Effector memory CD4-positive, alpha-beta T cell (primary cell): ENCODE data around the gene TSPAN16.
"Not testable (repeated sequence)": the region's sequence is repeated elsewhere in the genome, so short reads cannot be mapped to it uniquely, and the experiment has no call there.

Experiments used
- DNase-seq, 3 donors: peaks; one replicate each; pipeline ENCODE4 v3.0.0-alpha.2; 2020
- H3K27ac ChIP-seq: 2 replicates; pipeline ENCODE4 v1.7.0; 2013; ENCODE audit warnings: mild to moderate bottlenecking, low read length, moderate library complexity; ENCODE audit not compliant: insufficient read depth, poor library complexity, severe bottlenecking
- H3K27me3 ChIP-seq: replicated peaks from 2 replicates; pipeline ENCODE4 v1.7.0; 2013; ENCODE audit warnings: mild to moderate bottlenecking, low read length; ENCODE audit not compliant: insufficient read depth, control insufficient read depth, poor library complexity, severe bottlenecking
- H3K36me3 ChIP-seq: 2 replicates; pipeline ENCODE4 v1.7.0; 2013; ENCODE audit warnings: mild to moderate bottlenecking, low read length, moderate library complexity; ENCODE audit not compliant: control insufficient read depth, insufficient read depth
- H3K4me1 ChIP-seq: 2 replicates; pipeline ENCODE4 v1.7.0; 2013; ENCODE audit warnings: low read length, mild to moderate bottlenecking; ENCODE audit not compliant: control insufficient read depth, insufficient read depth, poor library complexity, severe bottlenecking
- H3K4me3 ChIP-seq: 2 replicates; pipeline ENCODE4 v1.7.0; 2013; ENCODE audit warnings: low read length, low read depth, mild to moderate bottlenecking; ENCODE audit not compliant: insufficient read depth, poor library complexity, severe bottlenecking
- H3K9me3 ChIP-seq: 2 replicates; pipeline ENCODE4 v1.7.0; 2013; ENCODE audit warnings: mild to moderate bottlenecking, low read length, moderate library complexity; ENCODE audit not compliant: control insufficient read depth

Gene TSPAN16

DNA sequence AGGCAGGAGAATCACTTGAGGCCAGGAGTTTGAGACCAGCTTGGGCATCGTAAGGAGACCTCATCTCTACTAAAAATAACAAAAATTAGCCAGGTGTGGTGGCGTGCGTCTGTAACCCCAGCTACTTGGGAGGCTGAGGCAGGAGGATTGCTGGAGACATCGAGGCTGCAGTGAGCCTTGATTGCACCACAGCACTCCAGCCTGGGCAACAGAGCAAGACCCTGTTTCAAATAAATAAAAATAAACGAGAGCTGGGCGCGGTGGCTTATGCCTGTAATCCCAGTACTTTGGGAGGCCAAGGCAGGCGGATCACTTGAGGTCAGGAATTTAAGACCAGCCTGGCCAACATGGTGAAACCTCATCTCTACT, 44.1 kb downstream of the TSPAN16 start:
- peak overlapping the region; percentile 55 for H3K4me3 ChIP-seq
- not testable (repeated sequence) for H3K27ac ChIP-seq, DNase-seq, H3K27me3 ChIP-seq, H3K9me3 ChIP-seq
- H3K36me3 ChIP-seq, result peaks cover 11% of the 10 kb centered on the region
- peaks cover 28% of the 10 kb centered on the region for H3K4me1 ChIP-seq

DNA sequence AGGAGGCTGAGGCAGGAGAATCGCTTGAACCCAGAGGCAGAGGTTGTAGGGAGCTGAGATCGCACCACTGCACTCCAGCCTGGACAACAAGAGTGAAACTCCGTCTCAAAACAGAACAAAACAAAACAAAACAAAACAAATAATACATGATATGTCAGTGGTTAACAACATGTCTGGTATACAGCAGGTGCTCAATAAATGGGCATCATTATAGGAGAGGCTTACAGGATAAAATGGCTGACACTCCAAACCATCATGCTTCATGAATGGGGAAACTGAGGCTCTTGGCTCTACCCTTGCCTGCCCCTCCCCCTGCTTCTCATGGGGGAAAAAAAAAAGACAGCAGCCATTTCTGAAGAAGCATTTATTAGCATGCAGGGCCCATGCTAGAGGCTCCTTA, 46.5 kb downstream of the TSPAN16 start:
- no peaks in the 10 kb centered on the region for H3K36me3 ChIP-seq
- no peak overlapping the region for H3K4me3 ChIP-seq
- no peak for DNase-seq
- H3K27me3 ChIP-seq, result no peaks in the 10 kb centered on the region
- H3K4me1 ChIP-seq, result peaks cover 37% of the 10 kb centered on the region
- H3K27ac ChIP-seq, result no peak overlapping the region
- no peaks in the 10 kb centered on the region for H3K9me3 ChIP-seq

DNA sequence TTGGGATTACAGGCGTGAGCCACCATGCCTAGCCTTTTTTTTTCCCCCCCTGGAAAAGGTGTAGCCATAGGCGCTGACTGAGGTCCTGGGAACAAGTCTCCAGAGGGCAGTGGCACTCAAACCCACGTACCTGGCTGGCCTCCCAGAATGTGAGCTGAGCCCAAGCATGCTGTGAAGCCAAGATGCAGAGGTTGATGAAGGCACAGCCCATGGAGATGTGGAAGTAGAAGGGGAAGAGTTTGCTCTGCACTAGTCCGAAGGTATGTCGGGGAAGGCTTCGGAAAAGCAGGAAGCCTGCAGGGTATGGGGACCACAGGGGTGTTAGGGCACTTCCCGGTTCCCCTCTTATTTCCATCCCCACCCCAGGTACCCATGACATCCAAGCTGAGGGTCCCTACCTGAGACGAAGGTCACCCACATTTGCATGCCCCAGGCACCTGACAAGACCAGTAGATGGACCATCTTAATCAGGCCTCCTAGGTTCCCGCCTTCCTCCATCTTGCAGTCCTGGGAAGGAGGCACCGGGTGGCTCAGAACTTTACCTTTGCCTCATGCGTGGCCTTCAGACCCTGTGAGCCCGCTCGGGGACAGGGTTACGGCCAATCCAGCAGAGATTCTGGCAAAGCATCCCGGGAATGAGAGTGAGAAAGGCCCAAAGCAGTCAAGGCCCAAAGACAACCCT, 49.3 kb downstream of the TSPAN16 start:
- Histone ChIP-seq H3K9me3 (no peaks in the 10 kb centered on the region), H3K36me3 (no peaks in the 10 kb centered on the region), H3K4me3 (peak overlapping the region; percentile 89), H3K4me1 (peaks cover 15% of the 10 kb centered on the region), H3K27ac (peak overlapping the region; percentile 81), H3K27me3 (no peaks in the 10 kb centered on the region)
- no peak for DNase-seq

DNA sequence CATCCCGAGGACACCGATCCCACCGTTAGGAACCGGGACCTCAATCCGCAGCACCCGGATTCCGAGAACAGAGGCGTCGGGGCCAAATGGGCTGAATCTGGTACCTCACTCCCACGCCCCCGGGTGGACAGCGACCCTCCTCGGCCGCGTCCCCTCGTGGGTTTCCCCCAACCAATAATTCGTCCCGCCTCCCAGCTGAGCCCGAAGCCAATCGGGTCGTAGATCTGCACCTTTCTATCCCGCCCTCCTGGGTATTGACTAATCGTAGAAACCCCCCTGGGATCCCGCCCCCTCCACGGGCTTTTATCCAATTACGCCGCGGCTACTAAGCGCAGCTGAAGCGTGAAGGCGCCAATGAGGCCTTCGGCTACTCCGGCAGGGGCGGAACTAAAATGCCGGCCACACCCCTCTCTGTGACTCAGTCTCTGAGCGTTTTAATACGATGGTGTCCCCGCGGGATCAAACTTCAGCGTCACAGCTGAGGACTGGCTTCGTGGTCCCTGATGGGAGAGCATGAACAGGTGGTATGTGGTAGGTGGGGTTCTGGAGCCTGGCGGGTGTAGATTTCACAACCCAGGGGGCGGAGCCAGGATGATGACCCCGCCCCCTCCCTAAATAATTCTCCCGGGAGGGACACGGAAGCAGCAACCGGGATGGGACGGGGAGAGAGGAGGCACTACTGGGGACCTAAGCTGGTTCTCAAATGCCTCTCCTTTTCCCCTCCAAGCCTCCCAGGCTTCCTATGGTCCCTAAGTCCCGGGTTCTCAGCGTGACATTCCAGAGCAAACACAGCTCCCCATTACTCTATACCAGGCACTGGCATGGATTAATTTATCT, 50.4 kb downstream of the TSPAN16 start, which contains the start of the genes CCDC159 and TMEM205:
Gene CCDC159, plus strand, starts transcription at position 416 of the 837 bp plus-strand sequence. Its CDS starts 88 bp downstream, at position 504.
Gene TMEM205, minus strand, starts transcription at position 165 of the 837 bp plus-strand sequence. CDS start 649 bp downstream, outside the sequence.
- H3K4me3 ChIP-seq, result peak within 1 kb of the TSS; percentile 89
- H3K9me3 ChIP-seq, result no peaks in the 10 kb centered on the region
- peak within 1 kb of the TSS; percentile 81 for H3K27ac ChIP-seq
- DNase-seq, result peak; percentile 97 to 98 (median 98)
- no peaks in the 10 kb centered on the region for H3K36me3 ChIP-seq
- peaks cover 15% of the 10 kb centered on the region for H3K4me1 ChIP-seq
- no peaks in the 10 kb centered on the region for H3K27me3 ChIP-seq

DNA sequence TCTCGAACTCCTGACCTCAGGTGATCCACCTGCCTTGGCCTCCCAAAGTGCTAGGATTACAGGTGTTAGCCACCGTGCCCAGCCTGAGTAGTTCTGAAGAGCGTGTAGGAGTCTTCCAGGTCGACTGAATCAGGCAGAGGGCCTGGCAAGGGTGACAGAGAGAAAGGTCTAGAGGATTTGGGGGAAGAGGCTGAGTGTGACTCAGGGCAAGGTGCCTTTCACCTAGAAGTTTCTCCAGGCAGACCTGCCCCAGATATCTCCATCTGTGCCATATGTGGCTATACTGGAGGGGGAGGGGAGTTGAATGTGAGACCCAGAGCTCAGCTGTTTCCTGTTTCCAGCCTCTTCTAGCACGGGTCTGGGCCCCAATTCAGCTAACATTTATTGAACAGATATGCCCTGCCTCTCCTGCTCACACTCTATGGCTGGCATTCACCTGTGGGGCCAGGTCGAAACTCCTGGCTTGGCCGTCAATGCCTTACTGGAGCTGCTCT, 51.6 kb downstream of the TSPAN16 start:
- Histone ChIP-seq H3K27ac (no peak overlapping the region), H3K4me3 (no peak overlapping the region), H3K27me3 (no peaks in the 10 kb centered on the region), H3K9me3 (no peaks in the 10 kb centered on the region), H3K36me3 (no peaks in the 10 kb centered on the region), H3K4me1 (peaks cover 15% of the 10 kb centered on the region)
- no peak for DNase-seq

DNA sequence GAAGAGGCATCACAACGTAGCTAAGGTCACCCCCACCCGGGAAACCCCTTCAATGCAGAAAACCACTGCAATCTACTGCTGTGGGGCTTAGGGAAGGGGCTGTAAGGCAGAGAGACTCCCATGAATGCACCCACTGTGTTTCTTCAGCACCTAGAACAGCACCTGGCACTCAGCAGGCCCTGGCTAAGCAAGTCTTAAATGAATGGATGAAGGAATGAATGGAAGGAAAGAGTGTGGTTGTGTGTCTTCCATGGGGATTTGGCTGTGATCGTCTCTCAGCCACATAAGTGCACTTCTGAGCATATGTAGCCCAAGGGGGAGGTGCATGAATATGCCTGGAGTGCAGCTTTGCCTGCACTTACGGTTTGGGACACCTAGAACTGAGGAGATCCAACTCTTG, 53.2 kb downstream of the TSPAN16 start:
- H3K4me3 ChIP-seq, result no peak overlapping the region
- peaks cover 15% of the 10 kb centered on the region for H3K4me1 ChIP-seq
- H3K9me3 ChIP-seq, result no peaks in the 10 kb centered on the region
- DNase-seq, result no peak
- H3K27me3 ChIP-seq, result no peaks in the 10 kb centered on the region
- no peaks in the 10 kb centered on the region for H3K36me3 ChIP-seq
- H3K27ac ChIP-seq, result no peak overlapping the region

DNA sequence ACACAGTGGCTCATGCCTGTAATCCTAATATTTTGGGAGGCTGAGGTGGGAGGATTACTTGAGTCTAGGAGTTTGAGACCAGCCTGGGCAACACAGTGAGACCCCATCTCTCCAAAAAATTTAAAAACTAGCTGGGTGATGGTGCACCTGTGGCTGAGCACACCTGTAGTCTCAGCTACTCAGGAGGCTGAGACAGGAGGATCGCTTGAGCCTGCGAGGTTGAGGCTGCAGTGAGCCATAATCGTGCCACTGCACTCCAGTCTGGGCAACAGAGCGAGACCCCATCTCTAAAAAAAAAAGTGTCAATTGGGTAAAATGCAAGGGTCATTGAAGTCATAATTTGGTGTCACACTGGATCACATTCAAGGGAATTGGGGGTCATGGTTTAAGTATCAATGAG, 58.1 kb downstream of the TSPAN16 start:
- H3K36me3 ChIP-seq, H3K27me3 ChIP-seq, DNase-seq, H3K27ac ChIP-seq, H3K4me1 ChIP-seq, H3K4me3 ChIP-seq, H3K9me3 ChIP-seq: not testable (repeated sequence)

DNA sequence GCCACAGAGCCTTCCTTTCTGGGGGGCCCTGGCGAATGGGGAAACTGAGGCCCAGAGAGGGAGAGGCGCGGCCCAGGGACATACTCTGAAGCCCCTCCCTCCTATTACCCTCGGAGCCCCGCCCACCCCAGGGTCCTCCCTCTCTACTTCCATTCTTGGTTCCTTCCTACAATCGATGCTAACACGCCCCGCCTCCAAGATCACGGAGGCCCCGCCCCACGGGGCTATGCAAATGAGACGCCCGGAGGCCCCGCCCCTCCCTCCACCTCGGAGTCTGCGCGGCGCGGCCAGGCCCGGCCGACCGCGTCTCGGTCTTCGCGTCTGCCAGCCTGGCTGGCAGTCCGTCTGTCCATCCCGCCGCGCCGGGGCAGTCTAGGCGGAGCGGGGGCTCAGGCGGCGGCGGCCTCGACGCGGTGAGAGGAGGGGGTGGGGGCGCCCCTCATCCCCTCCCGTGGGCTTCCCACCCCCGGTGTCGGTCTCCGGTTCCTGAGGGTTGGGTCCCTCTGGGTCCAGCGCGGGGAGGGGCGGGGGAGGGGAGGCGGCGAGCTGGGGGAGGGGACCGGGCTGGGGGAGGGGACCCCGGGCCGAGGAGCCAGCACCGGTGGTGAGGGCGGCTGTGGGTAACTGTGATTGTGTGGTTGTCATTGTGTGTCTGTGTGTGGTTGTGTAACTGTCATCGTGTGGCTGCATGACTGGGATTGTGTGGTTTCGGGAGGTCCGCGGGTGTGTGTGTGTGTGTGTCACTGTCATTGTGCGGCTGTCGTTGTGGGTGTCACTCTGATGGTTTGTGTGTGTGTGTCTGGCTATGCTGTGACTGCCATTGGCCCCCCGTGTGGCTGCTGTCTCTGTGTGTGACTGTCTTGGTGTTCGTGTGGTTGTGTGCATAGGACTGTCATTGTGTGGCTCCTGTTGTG, 59.5 kb downstream of the TSPAN16 start, which contains the start of gene PLPPR2:
Gene PLPPR2, plus strand, starts transcription at position 273 of the 914 bp plus-strand sequence. CDS start 2,242 bp downstream, outside the sequence.
- H3K9me3 ChIP-seq, result no peaks in the 10 kb centered on the region
- no peaks in the 10 kb centered on the region for H3K36me3 ChIP-seq
- peaks cover 6% of the 10 kb centered on the region for H3K4me1 ChIP-seq
- DNase-seq, result peak; percentile 72 to 81 (median 81)
- no peak within 1 kb of the TSS for H3K27ac ChIP-seq
- H3K27me3 ChIP-seq, result no peaks in the 10 kb centered on the region
- peak within 1 kb of the TSS; percentile 49 for H3K4me3 ChIP-seq

DNA sequence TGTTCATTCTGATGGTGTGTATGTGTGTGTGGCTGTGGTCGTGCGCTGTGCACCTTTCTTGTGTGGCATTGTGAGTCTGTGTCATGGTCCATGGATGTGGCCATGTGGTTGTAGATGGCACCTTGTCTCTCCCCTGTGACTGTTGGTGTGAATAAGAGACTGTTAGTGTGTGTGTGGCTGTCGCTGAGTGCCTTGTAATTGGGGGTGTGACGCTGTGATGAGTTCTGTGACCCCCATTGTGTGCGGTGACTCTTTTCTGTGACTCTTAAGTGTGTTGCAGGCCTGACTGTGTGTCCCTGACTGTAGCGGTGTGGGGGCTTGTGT, 60.1 kb downstream of the TSPAN16 start:
- Histone ChIP-seq H3K4me1 (peaks cover 6% of the 10 kb centered on the region), H3K27me3 (no peaks in the 10 kb centered on the region), H3K27ac (no peak overlapping the region), H3K4me3 (peak overlapping the region; percentile 49), H3K36me3 (no peaks in the 10 kb centered on the region), H3K9me3 (no peaks in the 10 kb centered on the region)
- no peak for DNase-seq
